ENCODE measurements around the gene TTF2.

TTF2 gene

DNA sequence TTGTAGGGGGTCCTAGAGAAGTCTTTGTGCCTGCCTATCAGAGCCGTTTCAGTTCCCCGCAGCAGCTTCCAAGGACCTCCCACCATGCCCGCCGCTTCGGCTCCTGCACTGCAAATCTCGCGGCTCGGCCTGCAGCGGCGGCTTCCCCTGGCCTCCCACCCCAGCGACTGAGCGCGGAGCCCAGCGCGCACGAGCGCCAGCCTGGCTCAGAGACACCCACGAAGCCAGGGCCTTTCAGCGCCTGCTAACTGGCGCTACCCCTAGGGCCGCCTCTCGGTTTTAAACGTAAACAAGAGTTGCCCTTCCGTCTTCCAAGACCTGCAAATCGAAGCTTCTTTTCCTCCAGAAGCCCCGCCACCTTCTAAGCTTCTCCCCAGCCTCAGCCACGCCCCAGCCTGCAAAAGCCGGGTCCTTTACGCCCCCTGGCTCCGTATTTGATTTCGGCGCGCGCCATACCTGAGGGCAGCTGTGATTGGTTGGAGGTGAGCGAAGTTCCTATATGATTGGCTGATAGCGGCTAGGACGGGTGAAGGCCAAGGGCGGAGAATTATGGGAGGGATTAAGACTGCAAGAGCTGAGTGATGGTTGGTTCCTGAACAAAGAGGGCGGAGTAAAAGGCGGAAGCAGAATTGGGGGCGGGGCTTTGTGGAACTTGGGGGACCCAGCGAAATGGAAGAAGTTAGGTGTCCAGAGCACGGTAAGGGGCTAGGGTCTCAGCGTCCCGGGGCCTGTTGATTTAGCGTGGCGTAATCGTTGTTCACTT lies at the start of gene TTF2:
TSS of gene TTF2 (plus strand) at position 649 of the 763 bp plus-strand sequence. CDS start at position 670, 21 bp downstream.
- DNase-seq (ENCODE audit: low spot score) = peak; percentile 99

DNA sequence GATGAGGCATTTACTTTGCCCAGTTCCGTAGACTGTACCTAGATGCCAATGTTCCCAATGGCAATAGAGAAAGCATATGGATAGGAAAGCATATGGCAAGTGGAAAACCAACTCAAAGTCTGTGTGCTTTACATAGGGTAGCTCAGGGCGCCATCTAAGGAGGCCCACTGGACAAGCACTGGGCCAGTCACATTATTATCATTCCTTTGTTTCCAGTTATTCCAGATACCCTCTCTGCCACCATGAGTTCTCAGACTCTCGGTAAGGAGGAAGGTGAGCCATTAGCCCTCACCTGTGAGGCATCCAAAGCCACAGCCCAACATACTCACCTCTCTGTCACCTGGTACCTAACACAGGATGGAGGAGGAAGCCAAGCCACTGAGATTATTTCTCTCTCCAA lies 48.8 kb upstream of the TTF2 start:
- DNase-seq (ENCODE audit: low spot score) = no peak

DNA sequence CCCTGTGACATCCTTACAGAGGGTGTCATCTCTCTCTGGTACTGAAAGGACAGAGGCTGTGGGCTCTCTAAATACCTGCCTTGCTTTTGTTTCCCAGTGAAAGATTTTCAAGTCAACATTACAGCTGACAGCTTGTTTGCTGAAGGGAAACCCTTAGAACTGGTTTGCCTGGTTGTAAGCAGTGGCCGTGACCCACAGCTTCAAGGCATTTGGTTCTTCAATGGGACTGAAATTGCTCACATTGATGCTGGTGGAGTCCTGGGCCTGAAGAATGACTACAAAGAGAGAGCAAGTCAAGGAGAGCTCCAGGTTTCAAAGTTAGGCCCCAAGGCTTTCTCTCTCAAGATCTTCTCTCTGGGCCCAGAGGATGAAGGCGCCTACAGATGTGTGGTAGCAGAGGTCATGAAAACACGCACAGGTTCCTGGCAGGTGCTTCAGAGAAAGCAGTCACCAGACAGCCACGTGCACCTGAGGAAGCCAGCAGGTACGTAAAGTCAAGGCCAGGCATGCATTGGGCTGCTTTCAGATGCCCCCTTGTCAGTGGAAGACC lies 46.7 kb upstream of the TTF2 start:
- no peak for DNase-seq (ENCODE audit: low spot score)

DNA sequence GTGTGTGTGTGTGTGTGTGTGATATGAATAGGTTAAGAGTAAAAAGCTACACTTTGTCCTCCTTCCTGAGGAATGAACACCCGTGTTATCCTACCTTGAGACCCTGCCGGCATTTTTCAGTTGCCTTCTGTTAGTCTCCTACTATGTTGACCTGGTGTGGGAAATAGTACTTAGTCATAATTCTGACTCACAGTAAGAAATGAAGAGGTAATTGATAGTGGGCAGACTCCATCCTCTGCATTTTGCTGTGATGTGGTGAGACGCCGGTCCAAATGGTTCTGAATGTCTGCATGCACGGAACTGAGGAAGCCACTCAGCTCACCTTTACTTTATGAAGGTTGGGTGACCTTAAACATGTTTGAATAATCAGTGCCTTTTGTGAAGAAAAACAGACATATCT lies 45.9 kb upstream of the TTF2 start:
- DNase-seq (ENCODE audit: low spot score) = peak; percentile 49

DNA sequence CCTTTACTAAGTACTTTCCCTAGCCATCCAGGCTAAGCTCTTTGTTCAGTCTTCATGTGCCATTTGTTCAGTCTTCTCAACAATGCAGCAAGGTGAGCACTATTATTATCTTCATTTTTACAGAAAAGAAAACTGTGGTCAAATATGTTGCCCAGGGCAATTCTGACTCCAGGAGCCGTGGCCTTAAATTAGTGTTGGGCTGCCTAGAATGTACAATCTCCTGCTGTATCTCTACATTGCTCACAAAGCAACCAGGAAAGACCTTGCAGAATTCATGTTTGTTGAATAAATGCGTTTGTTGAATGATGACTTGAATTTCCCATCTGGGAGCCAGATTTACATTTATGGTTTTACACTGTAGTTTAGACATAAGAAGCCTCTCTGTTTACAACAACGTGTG lies 44.4 kb upstream of the TTF2 start:
- no peak for DNase-seq (ENCODE audit: low spot score)

DNA sequence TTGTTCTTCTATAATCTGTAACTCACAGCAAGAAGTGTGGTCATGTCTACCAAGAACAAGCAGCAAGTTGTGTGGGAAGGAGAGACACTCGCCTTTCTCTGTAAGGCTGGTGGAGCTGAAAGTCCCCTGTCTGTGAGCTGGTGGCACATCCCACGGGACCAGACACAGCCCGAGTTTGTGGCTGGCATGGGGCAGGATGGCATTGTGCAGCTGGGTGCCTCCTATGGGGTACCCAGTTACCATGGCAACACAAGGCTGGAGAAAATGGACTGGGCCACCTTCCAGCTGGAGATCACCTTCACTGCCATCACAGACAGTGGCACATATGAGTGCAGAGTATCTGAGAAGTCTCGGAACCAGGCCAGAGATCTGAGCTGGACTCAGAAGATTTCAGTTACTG lies 43.1 kb upstream of the TTF2 start:
- DNase-seq (ENCODE audit: low spot score) = no peak

DNA sequence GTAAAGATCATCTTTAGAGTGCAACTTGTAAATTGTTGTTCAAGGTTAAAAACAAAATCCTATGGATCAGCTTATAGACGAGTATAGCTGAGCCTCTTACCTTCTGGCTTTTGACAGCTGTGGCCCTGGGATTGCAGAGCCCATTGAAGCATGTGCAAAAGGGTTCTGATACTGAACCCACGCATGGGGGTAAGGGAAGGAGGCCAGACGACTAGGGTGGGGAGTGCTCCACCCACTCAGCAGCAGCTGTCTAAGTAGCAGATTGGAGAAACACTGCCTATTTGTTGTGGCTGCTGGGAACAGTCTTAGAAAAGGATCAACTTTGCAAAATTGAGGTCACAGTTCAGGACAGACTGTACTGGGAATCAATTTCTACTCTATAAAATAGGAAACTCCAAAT lies 42.5 kb upstream of the TTF2 start:
- no peak for DNase-seq (ENCODE audit: low spot score)

DNA sequence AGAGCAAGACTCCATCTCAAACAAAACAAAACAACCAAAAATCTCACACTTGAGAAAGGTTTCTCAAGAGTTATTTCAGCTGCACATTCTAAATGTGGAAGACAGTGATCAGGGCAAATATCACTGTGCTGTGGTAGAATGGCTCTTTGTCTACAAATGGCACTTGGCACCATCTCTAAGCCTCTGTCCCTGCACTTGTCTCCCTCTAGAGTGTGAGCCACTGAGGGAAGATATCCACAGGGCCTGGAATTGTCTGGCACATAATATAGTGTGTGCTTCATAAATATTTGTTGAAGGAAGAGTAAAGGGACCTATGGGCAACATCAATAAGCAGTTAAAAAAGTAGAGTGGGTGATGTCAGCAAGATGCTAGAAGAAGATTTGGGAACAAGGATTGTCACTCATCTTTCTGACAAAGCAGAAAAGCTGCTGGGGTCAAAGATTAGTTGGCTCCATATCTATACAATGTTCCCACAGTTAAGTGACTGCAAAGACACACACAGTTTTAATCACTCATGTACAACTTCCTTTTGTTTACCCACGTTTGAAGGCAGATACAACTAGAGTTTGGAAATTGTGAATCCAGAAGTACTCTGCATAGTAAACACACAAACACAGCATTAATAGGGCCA lies 39.5 kb upstream of the TTF2 start:
- no peak for DNase-seq (ENCODE audit: low spot score)

DNA sequence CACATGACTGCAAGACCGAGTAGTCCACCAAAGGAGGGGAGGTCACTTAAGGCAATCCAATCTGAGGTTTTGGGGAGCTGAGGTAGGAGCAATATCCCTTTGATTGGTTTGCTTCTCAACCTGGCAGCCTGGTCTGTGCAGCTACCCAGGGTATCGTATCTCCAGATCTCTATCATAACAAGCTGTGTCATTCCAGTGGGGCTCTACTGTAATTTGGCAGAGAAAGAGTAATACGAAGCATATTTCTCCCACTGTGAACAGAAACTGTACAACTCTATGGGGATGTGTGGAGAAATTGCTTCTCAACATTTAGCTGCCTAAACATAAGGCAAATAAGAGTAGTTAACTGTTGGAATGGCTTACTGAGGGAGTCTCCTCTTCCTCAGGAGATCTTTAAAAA lies 38.0 kb upstream of the TTF2 start:
- DNase-seq (ENCODE audit: low spot score) = no peak

DNA sequence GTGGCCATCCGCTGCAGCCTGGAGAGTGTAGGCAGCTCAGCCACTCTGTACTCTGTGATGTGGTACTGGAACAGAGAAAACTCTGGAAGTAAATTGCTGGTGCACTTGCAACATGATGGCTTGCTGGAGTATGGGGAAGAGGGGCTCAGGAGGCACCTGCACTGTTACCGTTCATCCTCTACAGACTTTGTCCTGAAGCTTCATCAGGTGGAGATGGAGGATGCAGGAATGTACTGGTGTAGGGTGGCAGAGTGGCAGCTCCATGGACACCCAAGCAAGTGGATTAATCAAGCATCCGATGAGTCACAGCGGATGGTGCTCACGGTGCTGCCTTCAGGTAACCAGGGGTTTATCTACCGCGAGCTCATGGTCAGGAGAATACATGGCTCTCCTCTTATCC lies 34.6 kb upstream of the TTF2 start:
- DNase-seq (ENCODE audit: low spot score) = no peak

DNA sequence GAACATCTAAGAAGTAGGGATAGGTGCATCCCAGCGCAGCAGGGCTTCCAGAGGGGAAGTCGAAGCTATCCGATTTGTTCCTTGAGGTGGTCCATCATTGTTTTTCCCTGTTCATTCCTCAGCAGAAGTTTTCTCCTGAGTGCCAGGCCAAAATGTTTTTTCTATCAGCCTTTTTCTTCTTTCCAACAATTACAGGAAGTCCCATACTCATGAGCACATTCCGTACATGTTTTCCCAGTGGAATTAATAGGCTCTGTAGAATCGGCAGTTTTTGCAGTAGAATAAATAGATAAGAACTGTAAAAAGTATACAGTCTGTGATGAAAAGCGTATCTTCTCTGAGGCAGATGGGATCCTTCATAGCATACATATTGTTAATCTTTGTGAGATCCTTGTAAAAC lies 33.8 kb upstream of the TTF2 start:
- no peak for DNase-seq (ENCODE audit: low spot score)

DNA sequence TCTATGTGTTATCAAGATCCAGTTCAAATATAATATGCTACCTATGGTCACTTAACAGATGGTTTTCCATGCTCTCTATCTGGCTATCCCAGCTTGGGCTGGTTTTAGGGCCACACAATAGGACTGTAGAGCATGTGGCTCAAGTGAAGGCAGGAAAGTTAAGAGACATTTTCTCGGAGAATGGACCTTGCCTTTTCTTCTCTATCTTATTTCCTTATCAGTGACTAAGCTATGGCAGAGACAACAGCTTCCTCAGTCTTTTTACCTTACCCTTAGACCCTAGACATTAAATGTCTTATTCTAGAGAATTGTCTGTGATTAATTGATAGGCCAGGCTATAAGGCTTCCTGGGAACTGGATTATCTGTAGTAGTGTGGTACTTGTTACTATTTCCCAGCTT lies 30.4 kb upstream of the TTF2 start:
- no peak for DNase-seq (ENCODE audit: low spot score)

DNA sequence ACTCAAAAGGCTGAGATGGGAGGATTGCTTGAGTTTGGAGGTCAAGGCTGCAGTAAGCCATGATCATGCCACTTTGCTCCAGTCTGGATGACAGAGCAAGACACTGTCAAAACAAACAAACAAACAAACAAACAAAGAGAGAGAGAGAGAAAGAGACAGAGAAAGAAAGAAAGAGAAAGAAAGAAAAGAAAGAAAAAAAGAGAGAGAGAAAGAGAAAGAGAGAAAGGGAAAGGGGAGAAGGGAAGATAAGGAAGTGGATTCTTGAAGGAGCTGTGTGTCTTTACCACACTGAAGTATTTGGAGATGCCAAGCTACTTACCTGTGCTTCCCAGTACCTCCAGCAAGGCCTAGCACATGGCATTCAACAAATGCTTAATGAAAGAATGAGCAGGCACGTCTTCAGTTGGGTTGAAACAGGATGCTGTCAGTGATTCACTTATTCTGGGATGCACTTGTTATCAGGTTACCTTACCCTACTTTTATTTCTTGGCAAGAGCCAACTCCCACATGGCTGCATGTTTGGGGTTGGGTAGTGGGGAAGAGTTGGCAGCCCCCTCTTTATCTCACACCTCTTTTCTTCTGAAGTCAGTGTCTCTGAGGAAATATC lies 29.8 kb upstream of the TTF2 start:
- DNase-seq (ENCODE audit: low spot score) = no peak

DNA sequence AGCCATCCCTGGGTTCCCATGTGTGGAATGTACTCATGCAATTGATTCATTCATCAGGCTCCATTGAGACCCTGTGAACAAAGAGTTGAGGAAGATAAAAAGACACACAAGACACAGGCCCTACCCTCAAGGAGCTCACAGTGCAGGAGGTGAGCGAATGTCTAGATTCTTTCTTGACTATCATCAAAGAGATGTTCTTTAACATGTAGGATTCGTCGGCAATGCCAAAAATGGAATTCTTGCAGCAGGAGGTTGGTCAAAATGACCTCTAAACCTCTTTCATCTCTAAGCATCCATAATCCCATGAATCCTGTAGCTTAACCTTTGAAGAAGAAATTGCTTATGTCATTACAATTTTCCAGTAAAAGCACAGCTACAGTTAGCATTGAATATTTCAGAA lies 27.9 kb upstream of the TTF2 start:
- DNase-seq (ENCODE audit: low spot score) = no peak

DNA sequence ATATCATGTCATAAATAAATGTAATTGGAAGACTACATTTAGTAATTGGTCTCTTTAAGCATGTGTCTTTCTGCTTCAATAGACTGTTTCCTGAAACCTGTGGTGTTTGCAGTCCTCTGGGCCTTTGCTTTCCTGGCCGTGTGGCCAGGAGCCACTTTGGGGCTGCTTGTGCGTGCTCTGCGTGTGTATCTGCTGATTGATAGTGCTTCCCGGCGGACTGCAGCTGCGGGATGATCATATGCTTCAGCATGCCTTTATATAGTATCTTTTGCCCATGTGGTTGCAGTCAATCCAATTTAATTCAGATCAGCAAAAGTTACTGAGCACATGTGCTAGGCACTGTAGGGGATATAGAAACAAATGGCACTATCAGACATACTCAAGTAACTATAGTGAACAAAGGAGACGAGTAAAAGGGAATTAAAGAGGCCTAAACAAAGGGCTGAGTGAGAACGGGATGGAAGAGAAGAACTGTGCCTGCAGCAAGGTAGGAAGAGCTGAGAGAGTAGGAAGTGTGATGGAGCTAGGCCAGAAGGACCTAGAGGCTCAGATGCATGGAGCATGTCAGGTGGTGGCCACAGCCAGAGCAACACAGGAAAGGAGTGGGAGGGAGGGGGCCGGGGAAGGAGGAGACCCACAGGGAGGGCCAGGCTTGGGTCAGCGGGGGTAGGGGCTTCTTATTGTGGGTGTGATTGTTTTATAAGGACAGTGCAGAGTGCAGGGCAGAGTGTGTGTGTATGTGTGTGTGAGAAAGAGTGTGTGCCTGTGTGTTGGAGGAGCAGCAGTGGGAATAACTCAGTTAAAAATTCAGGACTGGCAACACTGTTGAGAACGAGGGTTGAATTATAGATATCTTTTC lies 27.2 kb upstream of the TTF2 start:
- DNase-seq (ENCODE audit: low spot score) = no peak

DNA sequence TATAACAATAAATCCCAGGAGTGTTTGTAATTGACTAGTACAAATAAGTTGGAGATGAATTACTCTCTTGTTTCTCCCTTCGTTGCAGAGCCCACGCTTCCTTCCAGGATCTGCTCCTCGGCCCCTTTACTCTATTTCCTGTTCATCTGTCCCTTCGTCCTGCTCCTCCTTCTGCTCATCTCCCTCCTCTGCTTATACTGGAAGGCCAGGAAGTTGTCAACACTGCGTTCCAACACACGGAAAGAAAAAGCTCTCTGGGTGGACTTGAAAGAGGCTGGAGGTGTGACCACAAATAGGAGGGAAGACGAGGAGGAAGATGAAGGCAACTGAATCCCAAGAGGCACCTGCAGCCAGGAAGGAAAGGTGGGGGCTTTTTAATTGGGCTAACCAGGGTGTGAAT lies 26.4 kb upstream of the TTF2 start:
- no peak for DNase-seq (ENCODE audit: low spot score)

DNA sequence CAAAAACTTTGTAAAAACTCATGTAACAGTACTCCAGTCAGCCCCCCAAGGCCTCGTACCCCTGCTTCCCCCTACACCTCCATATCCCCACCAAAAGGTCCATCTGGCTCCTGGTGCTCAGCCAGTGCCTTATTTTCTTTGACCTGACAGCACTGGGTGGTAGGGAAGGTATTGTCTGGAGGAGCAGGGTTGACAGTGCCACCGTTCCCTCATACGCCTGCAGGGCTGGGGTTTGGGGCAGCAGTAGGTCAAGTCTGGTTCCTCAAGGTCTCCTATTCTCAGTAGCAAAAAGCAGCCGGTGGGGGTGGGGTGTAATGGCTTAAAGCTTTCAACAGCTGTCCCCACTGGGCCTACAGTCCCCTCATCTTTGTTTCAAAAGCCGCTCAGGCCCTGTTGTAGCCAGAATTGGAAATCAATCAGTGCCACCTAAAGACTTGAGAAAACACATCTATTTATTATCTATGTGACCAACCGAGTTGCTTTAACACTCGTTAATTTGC lies 25.3 kb upstream of the TTF2 start:
- no peak for DNase-seq (ENCODE audit: low spot score)

DNA sequence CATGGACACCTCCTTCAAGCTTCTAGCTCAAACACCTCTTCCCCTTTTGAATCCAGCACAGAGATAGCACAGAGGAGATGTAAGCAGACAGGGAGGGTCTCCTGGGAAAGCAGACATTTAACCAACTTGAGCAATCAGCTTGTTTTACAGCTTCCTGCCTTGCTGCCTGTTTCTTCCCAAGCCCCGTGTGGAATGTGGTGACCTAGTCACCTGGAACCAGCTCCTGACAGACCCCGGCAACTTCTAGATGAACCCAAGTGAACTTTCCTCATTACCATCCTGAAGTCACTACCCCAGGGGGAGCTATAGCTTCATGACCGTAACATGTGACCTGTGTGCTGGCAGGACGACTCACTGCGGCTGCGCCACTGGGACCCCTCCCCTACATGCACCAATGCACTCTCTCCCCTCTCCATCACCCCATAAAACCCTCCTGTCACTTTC lies 24.1 kb upstream of the TTF2 start:
- no peak for DNase-seq (ENCODE audit: low spot score)

DNA sequence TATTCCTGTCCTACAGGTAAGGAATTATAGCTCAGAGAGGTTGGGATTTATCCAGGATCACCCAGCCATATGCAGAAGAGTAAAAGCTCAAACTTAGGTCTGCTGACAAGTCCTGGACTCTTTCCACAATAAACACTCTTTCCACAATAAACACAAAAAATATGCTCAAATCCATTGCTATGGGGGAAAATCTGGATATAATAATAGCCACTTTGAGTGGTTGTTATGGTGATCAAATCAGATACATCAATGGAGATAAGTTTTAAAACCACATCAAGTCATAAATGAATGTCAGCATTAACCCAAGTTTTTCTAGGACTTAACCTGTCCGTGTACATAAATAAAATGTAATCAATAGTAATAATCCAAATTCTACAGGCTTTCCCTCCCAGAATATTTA lies 22.3 kb upstream of the TTF2 start:
- no peak for DNase-seq (ENCODE audit: low spot score)

DNA sequence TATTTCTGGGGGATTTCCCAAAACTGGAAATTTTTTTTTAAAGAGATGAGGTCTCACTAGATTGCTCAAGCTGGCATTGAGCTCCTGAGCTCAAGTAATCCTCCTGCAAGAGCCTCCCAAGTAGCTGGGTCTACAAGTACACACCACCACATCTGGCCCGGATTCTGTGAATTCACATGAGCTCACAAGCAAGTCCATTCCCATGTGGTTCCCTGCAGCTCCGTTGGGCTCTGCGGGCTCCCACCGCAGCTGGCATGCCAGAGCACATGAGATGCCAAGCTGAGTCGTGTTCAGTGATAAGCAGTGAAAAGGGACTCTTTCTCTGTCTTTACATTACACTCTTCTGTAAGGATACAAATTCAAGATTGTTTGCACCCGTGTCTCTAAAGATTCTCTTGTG lies 21.9 kb upstream of the TTF2 start:
- no peak for DNase-seq (ENCODE audit: low spot score)

DNA sequence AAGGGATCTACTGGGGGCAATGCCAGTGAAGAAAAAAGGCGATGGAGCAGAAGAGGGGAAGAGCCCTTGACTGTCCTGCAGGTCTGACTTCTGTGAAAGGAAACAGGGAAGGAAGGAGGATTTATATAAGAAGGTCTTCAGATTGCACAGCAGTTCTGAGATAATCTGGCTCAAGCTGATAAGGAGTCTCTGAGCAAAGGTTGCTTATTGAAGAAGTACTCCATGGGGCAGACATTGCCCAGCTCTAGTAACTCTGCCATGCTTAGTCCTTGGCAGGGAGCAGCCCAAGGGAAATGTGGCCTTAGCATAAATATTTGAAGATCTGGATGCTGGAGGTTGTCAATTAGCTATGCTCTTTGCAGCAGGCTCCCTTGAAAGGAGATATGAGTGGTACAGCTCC lies 15.9 kb upstream of the TTF2 start:
- DNase-seq (ENCODE audit: low spot score) = no peak

DNA sequence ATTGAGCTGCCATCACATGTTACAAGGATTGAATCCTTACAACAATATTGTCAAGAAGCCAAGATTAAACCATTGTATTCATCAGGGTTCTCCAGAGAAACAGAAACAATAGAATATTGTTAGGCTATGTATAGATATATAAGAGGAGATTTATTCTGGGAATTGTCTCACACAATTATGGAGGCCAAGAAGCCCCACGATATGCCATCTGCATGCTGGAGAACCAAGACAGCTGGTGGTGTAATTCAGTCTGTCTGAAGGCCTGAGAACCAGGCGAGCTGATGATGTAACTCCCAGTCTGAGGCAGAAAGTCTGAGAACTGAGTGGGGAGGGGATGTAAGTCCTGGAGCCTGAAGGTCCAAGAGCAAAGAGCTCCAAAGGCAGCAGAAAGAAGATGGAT lies 14.5 kb upstream of the TTF2 start:
- DNase-seq (ENCODE audit: low spot score) = no peak

All from SW480 (cell line).